H9 (cell line): Measurements from ENCODE around the gene UBAC1. TPM values are rescaled to one million over a fixed set of nuclear protein-coding genes. Genes with fewer than 3 reads are reported as not detected.
"Not testable (repeated sequence)": the region's sequence is repeated elsewhere in the genome, so short reads cannot be mapped to it uniquely, and the experiment has no call there.

Source experiments
- DNase-seq: peaks from one replicate; pipeline ENCODE4 v3.0.0-alpha.2; 2017
- H2AFZ ChIP-seq: one replicate; pipeline ENCODE4 v1.6.1; 2013; ENCODE audit warnings: mild to moderate bottlenecking, low read length, control low read depth, moderate library complexity
- H2AK5ac ChIP-seq: 2 replicates; pipeline ENCODE4 v1.6.1; 2013; ENCODE audit warnings: low read length, control low read depth, mixed read lengths; ENCODE audit not compliant: insufficient read length
- H2BK120ac ChIP-seq: one replicate; pipeline ENCODE4 v1.6.1; 2013; ENCODE audit warnings: low read depth, mild to moderate bottlenecking, low read length, control low read depth, inconsistent platforms; ENCODE audit not compliant: poor library complexity, severe bottlenecking
- H2BK12ac ChIP-seq: 2 replicates; pipeline ENCODE4 v1.6.1; 2013; ENCODE audit warnings: low read length, control low read depth, mixed read lengths, low read depth; ENCODE audit not compliant: insufficient read length
- H2BK15ac ChIP-seq: 2 replicates; pipeline ENCODE4 v1.6.1; 2013; ENCODE audit warnings: low read depth, low read length, control low read depth
- H2BK20ac ChIP-seq: one replicate; pipeline ENCODE4 v1.6.1; 2013; ENCODE audit warnings: low read depth, mild to moderate bottlenecking, low read length, control low read depth, inconsistent platforms; ENCODE audit not compliant: poor library complexity, severe bottlenecking
- H2BK5ac ChIP-seq: 2 replicates; pipeline ENCODE4 v1.6.1; 2013; ENCODE audit warnings: low read length, control low read depth, mixed read lengths; ENCODE audit not compliant: insufficient read length
- H3K14ac ChIP-seq: 2 replicates; pipeline ENCODE4 v1.6.1; 2013; ENCODE audit warnings: low read length, control low read depth; ENCODE audit not compliant: insufficient read depth
- H3K18ac ChIP-seq: 2 replicates; pipeline ENCODE4 v1.6.1; 2013; ENCODE audit warnings: low read depth, mild to moderate bottlenecking, mixed read lengths, low read length, control low read depth; ENCODE audit not compliant: insufficient read length
- H3K23ac ChIP-seq: 2 replicates; pipeline ENCODE4 v1.6.1; 2013; ENCODE audit warnings: low read length, control low read depth, mixed read lengths, low read depth; ENCODE audit not compliant: insufficient read length
- H3K23me2 ChIP-seq: 2 replicates; pipeline ENCODE4 v1.6.1; 2013; ENCODE audit warnings: low read depth, mild to moderate bottlenecking, mixed read lengths, low read length, control low read depth; ENCODE audit not compliant: insufficient read length, poor library complexity, severe bottlenecking
- H3K27ac ChIP-seq: 2 replicates; pipeline ENCODE4 v1.5.1; 2013; ENCODE audit warnings: low read length, control low read depth, mixed read lengths, low read depth; ENCODE audit not compliant: insufficient read length
- H3K27me3 ChIP-seq: 2 replicates; pipeline ENCODE4 v1.6.1; 2013; ENCODE audit warnings: low read length, control low read depth, inconsistent platforms; ENCODE audit not compliant: insufficient read depth
- H3K4ac ChIP-seq: 2 replicates; pipeline ENCODE4 v1.6.1; 2013; ENCODE audit warnings: low read depth, mild to moderate bottlenecking, control low read depth, inconsistent platforms, low read length, moderate library complexity
- H3K4me1 ChIP-seq: 2 replicates; pipeline ENCODE4 v1.6.1; 2013; ENCODE audit warnings: low read length, control low read depth, inconsistent platforms; ENCODE audit not compliant: insufficient read depth
- H3K4me2 ChIP-seq: 2 replicates; pipeline ENCODE4 v1.6.1; 2013; ENCODE audit warnings: low read length, control low read depth, mixed read lengths; ENCODE audit not compliant: insufficient read length, insufficient read depth
- H3K56ac ChIP-seq: 2 replicates; pipeline ENCODE4 v1.6.1; 2013; ENCODE audit warnings: low read depth, mild to moderate bottlenecking, mixed read lengths, low read length, control low read depth; ENCODE audit not compliant: insufficient read length
- H3K79me1 ChIP-seq: 2 replicates; pipeline ENCODE4 v1.6.1; 2013; ENCODE audit warnings: low read depth, mild to moderate bottlenecking, moderate library complexity, low read length, control low read depth, inconsistent platforms; ENCODE audit not compliant: insufficient read depth, poor library complexity, severe bottlenecking
- H3K79me2 ChIP-seq: 2 replicates; pipeline ENCODE4 v1.6.1; 2013; ENCODE audit warnings: low read length, control low read depth, inconsistent platforms; ENCODE audit not compliant: insufficient read depth
- H3K9ac ChIP-seq: 2 replicates; pipeline ENCODE4 v1.6.1; 2013; ENCODE audit warnings: low read length, control low read depth, mixed read lengths; ENCODE audit not compliant: insufficient read length; ENCODE audit errors: extremely low read depth
- H3K9me3 ChIP-seq: one replicate; pipeline ENCODE4 v1.6.1; 2013; ENCODE audit warnings: low read depth, low read length, inconsistent platforms; ENCODE audit not compliant: control insufficient read depth
- H3T11ph ChIP-seq: one replicate; pipeline ENCODE4 v1.6.1; 2013; ENCODE audit warnings: mild to moderate bottlenecking, low read length, control low read depth, inconsistent platforms
- H4K20me1 ChIP-seq: one replicate; pipeline ENCODE4 v1.6.1; 2013; ENCODE audit not compliant: control insufficient read depth, insufficient read length, insufficient read depth
- H4K5ac ChIP-seq: 2 replicates; pipeline ENCODE4 v1.6.1; 2013; ENCODE audit warnings: low read depth, mild to moderate bottlenecking, mixed read lengths, low read length, control low read depth; ENCODE audit not compliant: insufficient read length
- H4K8ac ChIP-seq: replicated peaks from 2 replicates; pipeline ENCODE4 v1.6.1; 2013; ENCODE audit warnings: low read length, control low read depth, mixed read lengths, low read depth; ENCODE audit not compliant: insufficient read length
- H4K91ac ChIP-seq: 2 replicates; pipeline ENCODE4 v1.6.1; 2013; ENCODE audit warnings: low read depth, mild to moderate bottlenecking, moderate library complexity, mixed read lengths, low read length, control low read depth; ENCODE audit not compliant: insufficient read length
- H3K27ac Mint-ChIP-seq, 3 experiments: 2 replicates in 2 of 3; 3 replicates in 1 of 3; pipeline ENCODE4 v1.8.0; 2020 to 2021; ENCODE audit warnings: mixed read lengths in 3 of 3, mild to moderate bottlenecking in 1 of 3, moderate library complexity in 1 of 3
- H3K27me3 Mint-ChIP-seq: 2 replicates; pipeline ENCODE4 v1.8.0; 2021; ENCODE audit warnings: low read depth, mild to moderate bottlenecking, moderate library complexity, mixed read lengths
- H3K36me3 Mint-ChIP-seq, 3 experiments: 2 replicates in 2 of 3; 3 replicates in 1 of 3; pipeline ENCODE4 v1.8.0; 2020 to 2021; ENCODE audit warnings: low read depth in 3 of 3, mixed read lengths in 3 of 3; ENCODE audit not compliant: insufficient read depth in 1 of 3
- H3K4me1 Mint-ChIP-seq, 2 experiments: 2 replicates each; pipeline ENCODE4 v1.8.0; 2020; ENCODE audit warnings: mixed read lengths in 2 of 2
- H3K4me3 Mint-ChIP-seq, 2 experiments: 2 replicates in 1 of 2; 3 replicates in 1 of 2; pipeline ENCODE4 v1.8.0; 2020 to 2021; ENCODE audit warnings: mild to moderate bottlenecking in 2 of 2, mixed read lengths in 2 of 2, moderate library complexity in 1 of 2
- H3K9me3 Mint-ChIP-seq, 2 experiments: 2 replicates in 1 of 2; 3 replicates in 1 of 2; pipeline ENCODE4 v1.8.0; 2020; ENCODE audit warnings: mild to moderate bottlenecking in 2 of 2, mixed read lengths in 2 of 2, moderate library complexity in 1 of 2
- CTCF ChIP-seq: fragments of 200-600 bp; sonication (generic); conservative IDR thresholded peaks from 3 replicates; pipeline ENCODE4 v1.8.0; 2021; ENCODE audit warnings: antibody characterized with exemption, mild to moderate bottlenecking
- WGBS: extraction: QIAGEN DNeasy Blood & Tissue Kit; methylation state at CpG from one replicate; pipeline ENCODE4 v1.1.7; 2013; ENCODE audit warnings: missing lambda C conversion rate, low lambda C conversion rate, mixed read lengths; ENCODE audit not compliant: insufficient read length; ENCODE audit errors: extremely low coverage; 5-methylcytosine and 5-hydroxymethylcytosine counted together
- total RNA-seq: library from RNA; stranded (reverse); gene quantifications from 2 replicates; pipeline ENCODE4 v1.2.1, GENCODE V29; 2021

The UBAC1 gene
- total RNA-seq, 1 experiment from 2014 or later, result 47.5 TPM

- Histone ChIP-seq H4K8ac (no peak overlapping the region), H2AK5ac (no peak overlapping the region), H4K20me1 (peaks cover 6% of the 10 kb centered on the region), H3K56ac (no peak overlapping the region), H3K23me2 (no peaks in the 10 kb centered on the region), H3K27ac (no peak overlapping the region), H3K4me2 (no peak overlapping the region), H2BK120ac (no peak overlapping the region), H3K9ac (no peak overlapping the region), H2AFZ (no peak overlapping the region), H2BK20ac (no peak overlapping the region), H3K9me3 (no peaks in the 10 kb centered on the region), H3K18ac (no peak overlapping the region), H3K27me3 (no peaks in the 10 kb centered on the region), H2BK15ac (no peak overlapping the region), H2BK12ac (no peak overlapping the region), H3K4me1 (peaks cover 7% of the 10 kb centered on the region; the same call in 1 of the 2 replicates), H3K79me2 (peaks cover 80% of the 10 kb centered on the region), H4K5ac (no peak overlapping the region), H3K23ac (no peak overlapping the region), H3K4ac (no peak overlapping the region), H3K79me1 (peaks cover 10% of the 10 kb centered on the region), H4K91ac (no peak overlapping the region), H2BK5ac (no peak overlapping the region), H3K14ac (no peak overlapping the region), H3T11ph (no peak overlapping the region)
- Mint-ChIP-seq H3K4me3 (no peak overlapping the region), H3K9me3 (peaks cover 3 to 6% of the 10 kb centered on the region in 2 experiments; a peak in 3 of 5 replicates), H3K4me1 (peaks cover 69 to 74% of the 10 kb centered on the region in 2 experiments), H3K27me3 (no peaks in the 10 kb centered on the region), H3K36me3 (peaks cover 13 to 26% (median 17%) of the 10 kb centered on the region in 3 experiments), H3K27ac (peak overlapping the region; percentile 19 to 32 (median 27); a peak in 6 of 7 replicates)
- DNase-seq, result no peak
- TF ChIP-seq CTCF, result no peak
- no CpG with 5 or more reads among the region's 1 CpG for WGBS
Measured at GRCh38 chr9:135893104-135893503, 68.1 kb downstream of the UBAC1 start.

- Histone ChIP-seq H3K79me2 (peaks cover 81% of the 10 kb centered on the region), H3K4me1 (peaks cover 13% of the 10 kb centered on the region; the same call in 1 of the 2 replicates)
- H3K27me3 Mint-ChIP-seq, H3K9me3 ChIP-seq, H3K14ac ChIP-seq, H3K23me2 ChIP-seq, H3T11ph ChIP-seq, H3K4me3 Mint-ChIP-seq, H3K27me3 ChIP-seq, H3K18ac ChIP-seq, H4K5ac ChIP-seq, H2BK20ac ChIP-seq, H3K56ac ChIP-seq, H3K23ac ChIP-seq, H4K20me1 ChIP-seq, H3K27ac Mint-ChIP-seq, H3K4me2 ChIP-seq, H2BK12ac ChIP-seq, DNase-seq, H3K4ac ChIP-seq, H2AFZ ChIP-seq, H3K9me3 Mint-ChIP-seq, H4K91ac ChIP-seq, H3K27ac ChIP-seq, H2BK5ac ChIP-seq, H2BK120ac ChIP-seq, H3K9ac ChIP-seq, H2BK15ac ChIP-seq, H2AK5ac ChIP-seq, H4K8ac ChIP-seq, H3K79me1 ChIP-seq: not testable (repeated sequence)
- peaks cover 76 to 81% of the 10 kb centered on the region in 2 experiments for H3K4me1 Mint-ChIP-seq
- WGBS, result no CpG with 5 or more reads among the region's 6 CpGs
- peaks cover 8 to 18% (median 11%) of the 10 kb centered on the region in 3 experiments; a peak in 6 of 7 replicates for H3K36me3 Mint-ChIP-seq
Measured at GRCh38 chr9:135892327-135892726, 68.8 kb downstream of the UBAC1 start.
